ENCODE results near the gene CAMTA2.

DNA sequence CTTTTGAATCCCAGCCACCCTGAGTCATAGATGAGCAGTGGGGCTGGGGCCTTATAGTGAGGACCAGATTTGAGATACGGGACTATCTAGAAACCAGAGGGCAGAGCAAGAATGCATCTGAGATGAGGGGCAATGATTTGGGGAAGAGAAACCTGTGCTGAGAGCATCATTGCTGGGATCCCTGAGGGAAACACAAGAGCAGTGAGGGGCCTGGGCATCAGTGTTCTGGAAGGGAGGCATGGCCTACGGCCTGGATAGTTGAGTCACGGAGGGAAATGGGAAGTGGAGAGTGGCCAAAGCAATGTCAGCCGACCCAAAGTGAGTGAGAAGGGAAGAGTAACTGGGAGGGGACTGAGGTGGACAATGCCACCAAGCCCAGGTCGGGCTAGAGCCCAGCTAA, 5.2 kb downstream of the CAMTA2 start:
- TF ChIP-seq, protein P1, sequence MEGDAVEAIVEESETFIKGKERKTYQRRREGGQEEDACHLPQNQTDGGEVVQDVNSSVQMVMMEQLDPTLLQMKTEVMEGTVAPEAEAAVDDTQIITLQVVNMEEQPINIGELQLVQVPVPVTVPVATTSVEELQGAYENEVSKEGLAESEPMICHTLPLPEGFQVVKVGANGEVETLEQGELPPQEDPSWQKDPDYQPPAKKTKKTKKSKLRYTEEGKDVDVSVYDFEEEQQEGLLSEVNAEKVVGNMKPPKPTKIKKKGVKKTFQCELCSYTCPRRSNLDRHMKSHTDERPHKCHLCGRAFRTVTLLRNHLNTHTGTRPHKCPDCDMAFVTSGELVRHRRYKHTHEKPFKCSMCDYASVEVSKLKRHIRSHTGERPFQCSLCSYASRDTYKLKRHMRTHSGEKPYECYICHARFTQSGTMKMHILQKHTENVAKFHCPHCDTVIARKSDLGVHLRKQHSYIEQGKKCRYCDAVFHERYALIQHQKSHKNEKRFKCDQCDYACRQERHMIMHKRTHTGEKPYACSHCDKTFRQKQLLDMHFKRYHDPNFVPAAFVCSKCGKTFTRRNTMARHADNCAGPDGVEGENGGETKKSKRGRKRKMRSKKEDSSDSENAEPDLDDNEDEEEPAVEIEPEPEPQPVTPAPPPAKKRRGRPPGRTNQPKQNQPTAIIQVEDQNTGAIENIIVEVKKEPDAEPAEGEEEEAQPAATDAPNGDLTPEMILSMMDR (IDR thresholded peaks at IDR 0.05): no peak
- TF ChIP-seq POLR2A (IDR thresholded peaks at IDR 0.05): no peak

Measured in body of pancreas (tissue), 4 donors.